Measurements from ENCODE around the gene MT1A.

MT1A gene

GRCh38 chr16:56637814-56638750 is at the start of gene MT1A:
Gene MT1A (plus strand): TSS chr16:56638666. CDS start chr16:56638739, 73 bp downstream.
- DNase-seq (ENCODE audit: low read depth): no peak

- no peak for DNase-seq (ENCODE audit: low read depth)
These were observed 49.7 kb upstream of the MT1A start for GRCh38 chr16:56588781-56589140.

- DNase-seq (ENCODE audit: low read depth): no peak
These were observed 49.1 kb upstream of the MT1A start, which contains the start of gene MT3 for GRCh38 chr16:56589141-56590039. Gene MT3 (plus strand): TSS chr16:56589528. CDS start chr16:56589591, 63 bp downstream.

- DNase-seq (ENCODE audit: low read depth): no peak
These were observed 46.9 kb upstream of the MT1A start for GRCh38 chr16:56591377-56592060.

GRCh38 chr16:56593573-56594291 is 44.7 kb upstream of the MT1A start:
- DNase-seq (ENCODE audit: low read depth): no peak

GRCh38 chr16:56594292-56594619 is 44.2 kb upstream of the MT1A start:
- DNase-seq (ENCODE audit: low read depth): no peak

GRCh38 chr16:56600398-56600999 is 38.0 kb upstream of the MT1A start:
- no peak for DNase-seq (ENCODE audit: low read depth)

GRCh38 chr16:56601325-56601724 is 37.1 kb upstream of the MT1A start:
- no peak for DNase-seq (ENCODE audit: low read depth)

- no peak for DNase-seq (ENCODE audit: low read depth)
These were observed 34.9 kb upstream of the MT1A start for GRCh38 chr16:56603589-56603988.

GRCh38 chr16:56604966-56605365 is 33.5 kb upstream of the MT1A start:
- DNase-seq (ENCODE audit: low read depth): no peak

- no peak for DNase-seq (ENCODE audit: low read depth)
These were observed 33.0 kb upstream of the MT1A start for GRCh38 chr16:56605475-56605874.

GRCh38 chr16:56606071-56606475 is 32.4 kb upstream of the MT1A start:
- no peak for DNase-seq (ENCODE audit: low read depth)

- DNase-seq (ENCODE audit: low read depth): peak; percentile 89
These were observed 31.9 kb upstream of the MT1A start for GRCh38 chr16:56606476-56607108.

GRCh38 chr16:56607109-56607618 is 31.3 kb upstream of the MT1A start:
- DNase-seq (ENCODE audit: low read depth): peak; percentile 95

- no peak for DNase-seq (ENCODE audit: low read depth)
These were observed 30.8 kb upstream of the MT1A start for GRCh38 chr16:56607675-56608042.

- DNase-seq (ENCODE audit: low read depth): peak; percentile 75
These were observed 30.2 kb upstream of the MT1A start, which contains the start of gene MT2A for GRCh38 chr16:56608043-56608875. Gene MT2A (plus strand): TSS chr16:56608584. CDS start chr16:56608656, 72 bp downstream.

- no peak for DNase-seq (ENCODE audit: low read depth)
These were observed 29.5 kb upstream of the MT1A start for GRCh38 chr16:56608876-56609462.

GRCh38 chr16:56609463-56609921 is 29.0 kb upstream of the MT1A start:
- peak; percentile 70 for DNase-seq (ENCODE audit: low read depth)
